ENCODE measurements around the gene SLC1A6. TPM values are rescaled to one million over a fixed set of nuclear protein-coding genes. Genes with fewer than 3 reads are reported as not detected.

The SLC1A6 gene
- total and polyA plus RNA-seq, 9 of the 15 experiments (the other 6 are each of a cell fraction or from before 2014, with no cell fraction given), result not detected

DNA sequence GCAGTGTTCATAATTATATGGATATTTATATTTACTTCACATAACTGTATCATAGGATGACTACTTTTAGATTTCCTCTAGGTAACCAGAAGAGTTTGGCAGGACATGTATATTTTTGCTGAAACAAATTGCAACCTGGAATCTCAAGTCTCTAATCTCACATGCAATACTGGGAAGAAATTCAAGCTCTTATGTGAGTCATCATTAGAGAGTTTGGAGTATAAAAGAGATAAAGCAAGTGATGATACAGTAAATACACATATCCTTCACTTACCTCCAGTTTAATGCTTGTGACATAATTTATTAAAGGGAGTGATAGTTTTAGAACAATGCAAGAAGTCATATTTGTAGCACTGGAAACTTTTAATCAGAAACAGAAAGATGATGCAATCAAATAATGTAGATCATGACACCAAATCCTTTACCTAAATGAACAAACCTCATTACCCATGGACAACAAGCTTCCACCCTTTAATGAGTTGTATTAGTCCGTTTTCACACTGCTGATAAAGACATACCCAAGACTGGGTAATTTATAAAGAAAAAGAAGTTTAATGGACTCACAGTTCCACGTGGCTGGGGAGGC is 77.9 kb downstream of the SLC1A6 start:
- WGBS (ENCODE audit: insufficient coverage, low coverage, missing lambda C conversion rate), result 0% methylated on average over 2 of the region's 2 CpGs
- no peak overlapping the region for H3K4me2 ChIP-seq (ENCODE audit: insufficient read depth, low read length)
- H4K20me1 ChIP-seq (replicated peaks; ENCODE audit: control insufficient read depth, insufficient read depth, low read length), result no peaks in the 10 kb centered on the region
- H3K4me3 ChIP-seq, result no peak overlapping the region
- ChIA-PET POLR2A (no interaction called here), CTCF (ENCODE audit: low intra/inter-chr PET ratio) (no interaction called here)
- H3K9me1 ChIP-seq (ENCODE audit: control insufficient read depth, insufficient read depth, low read length), result no peaks in the 10 kb centered on the region
- H3K27ac ChIP-seq (ENCODE audit: extremely low read depth, low read depth, low read length), result no peak overlapping the region
- intact Hi-C loops (cut with micrococcal nuclease) (no loop called here), in situ Hi-C loops (cut with MboI) (loop anchor here (5.0 kb wide), 1 partner anchor 49 kb away; no protein-coding TSS in a partner anchor)
- no peak for DNase-seq (ENCODE audit: extremely low read depth in 1 of 4, low spot score in 3 of 4)
- peaks cover 2 to 13% of the 10 kb centered on the region in 2 experiments; a peak in 2 of 5 replicates for H3K27me3 ChIP-seq (ENCODE audit: control insufficient read depth in 2 of 2, insufficient read depth in 2 of 2, low read length in 2 of 2)
- no peaks in the 10 kb centered on the region for H3K4me1 ChIP-seq (replicated peaks in 1 of 2; ENCODE audit: control insufficient read depth in 2 of 2, insufficient read depth in 2 of 2, low read length in 2 of 2)
- H3K9ac ChIP-seq (ENCODE audit: insufficient read depth in 1 of 2, low read depth in 2 of 2, low read length in 2 of 2), result no peak overlapping the region
- H3K79me2 ChIP-seq (ENCODE audit: control insufficient read depth, insufficient read depth, low read length), result no peaks in the 10 kb centered on the region
- no peak overlapping the region for H2AFZ ChIP-seq (ENCODE audit: low read depth, low read length)
- BruUV-seq (replicated peaks), result no TSS peak
- H3K36me3 ChIP-seq (ENCODE audit: control insufficient read depth, insufficient read depth, low read length), result no peaks in the 10 kb centered on the region
- no peaks in the 10 kb centered on the region for H3K9me3 ChIP-seq (replicated peaks; ENCODE audit: control insufficient read depth, insufficient read depth, low read depth, low read length)
- FAIRE-seq, result no peak
- ATAC-seq, result no peak
- TF ChIP-seq, protein P1, sequence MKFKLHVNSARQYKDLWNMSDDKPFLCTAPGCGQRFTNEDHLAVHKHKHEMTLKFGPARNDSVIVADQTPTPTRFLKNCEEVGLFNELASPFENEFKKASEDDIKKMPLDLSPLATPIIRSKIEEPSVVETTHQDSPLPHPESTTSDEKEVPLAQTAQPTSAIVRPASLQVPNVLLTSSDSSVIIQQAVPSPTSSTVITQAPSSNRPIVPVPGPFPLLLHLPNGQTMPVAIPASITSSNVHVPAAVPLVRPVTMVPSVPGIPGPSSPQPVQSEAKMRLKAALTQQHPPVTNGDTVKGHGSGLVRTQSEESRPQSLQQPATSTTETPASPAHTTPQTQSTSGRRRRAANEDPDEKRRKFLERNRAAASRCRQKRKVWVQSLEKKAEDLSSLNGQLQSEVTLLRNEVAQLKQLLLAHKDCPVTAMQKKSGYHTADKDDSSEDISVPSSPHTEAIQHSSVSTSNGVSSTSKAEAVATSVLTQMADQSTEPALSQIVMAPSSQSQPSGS (CRISPR knock-in tag; IDR thresholded peaks at IDR 0.05), result no peak
- TF ChIP-seq ZNF282 (CRISPR knock-in tag; IDR thresholded peaks at IDR 0.05), result no peak
- TF ChIP-seq MCM5 (IDR thresholded peaks at IDR 0.05; ENCODE audit: low read depth), result no peak
- TF ChIP-seq POLR2B (IDR thresholded peaks at IDR 0.05; ENCODE audit: low read depth, partially characterized antibody), result no peak
- TF ChIP-seq, protein P2, sequence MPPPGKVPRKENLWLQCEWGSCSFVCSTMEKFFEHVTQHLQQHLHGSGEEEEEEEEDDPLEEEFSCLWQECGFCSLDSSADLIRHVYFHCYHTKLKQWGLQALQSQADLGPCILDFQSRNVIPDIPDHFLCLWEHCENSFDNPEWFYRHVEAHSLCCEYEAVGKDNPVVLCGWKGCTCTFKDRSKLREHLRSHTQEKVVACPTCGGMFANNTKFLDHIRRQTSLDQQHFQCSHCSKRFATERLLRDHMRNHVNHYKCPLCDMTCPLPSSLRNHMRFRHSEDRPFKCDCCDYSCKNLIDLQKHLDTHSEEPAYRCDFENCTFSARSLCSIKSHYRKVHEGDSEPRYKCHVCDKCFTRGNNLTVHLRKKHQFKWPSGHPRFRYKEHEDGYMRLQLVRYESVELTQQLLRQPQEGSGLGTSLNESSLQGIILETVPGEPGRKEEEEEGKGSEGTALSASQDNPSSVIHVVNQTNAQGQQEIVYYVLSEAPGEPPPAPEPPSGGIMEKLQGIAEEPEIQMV (tag; conservative IDR thresholded peaks at IDR 0.05; ENCODE audit: low read depth), result no peak
- TF ChIP-seq, protein P3, sequence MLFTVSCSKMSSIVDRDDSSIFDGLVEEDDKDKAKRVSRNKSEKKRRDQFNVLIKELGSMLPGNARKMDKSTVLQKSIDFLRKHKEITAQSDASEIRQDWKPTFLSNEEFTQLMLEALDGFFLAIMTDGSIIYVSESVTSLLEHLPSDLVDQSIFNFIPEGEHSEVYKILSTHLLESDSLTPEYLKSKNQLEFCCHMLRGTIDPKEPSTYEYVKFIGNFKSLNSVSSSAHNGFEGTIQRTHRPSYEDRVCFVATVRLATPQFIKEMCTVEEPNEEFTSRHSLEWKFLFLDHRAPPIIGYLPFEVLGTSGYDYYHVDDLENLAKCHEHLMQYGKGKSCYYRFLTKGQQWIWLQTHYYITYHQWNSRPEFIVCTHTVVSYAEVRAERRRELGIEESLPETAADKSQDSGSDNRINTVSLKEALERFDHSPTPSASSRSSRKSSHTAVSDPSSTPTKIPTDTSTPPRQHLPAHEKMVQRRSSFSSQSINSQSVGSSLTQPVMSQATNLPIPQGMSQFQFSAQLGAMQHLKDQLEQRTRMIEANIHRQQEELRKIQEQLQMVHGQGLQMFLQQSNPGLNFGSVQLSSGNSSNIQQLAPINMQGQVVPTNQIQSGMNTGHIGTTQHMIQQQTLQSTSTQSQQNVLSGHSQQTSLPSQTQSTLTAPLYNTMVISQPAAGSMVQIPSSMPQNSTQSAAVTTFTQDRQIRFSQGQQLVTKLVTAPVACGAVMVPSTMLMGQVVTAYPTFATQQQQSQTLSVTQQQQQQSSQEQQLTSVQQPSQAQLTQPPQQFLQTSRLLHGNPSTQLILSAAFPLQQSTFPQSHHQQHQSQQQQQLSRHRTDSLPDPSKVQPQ (CRISPR knock-in tag; IDR thresholded peaks at IDR 0.05; ENCODE audit: borderline replicate concordance), result no peak
- TF ChIP-seq ZEB2 (IDR thresholded peaks at IDR 0.05), result no peak
- no peak for TF ChIP-seq LEF1 (IDR thresholded peaks at IDR 0.05)
- peak; percentile 76 for TF ChIP-seq ZSCAN32 (CRISPR knock-in tag; IDR thresholded peaks at IDR 0.05)
- TF ChIP-seq POLR2G (IDR thresholded peaks at IDR 0.05; ENCODE audit: low read depth, low read length), result no peak
- no peak for TF ChIP-seq CEBPG (CRISPR knock-in tag; IDR thresholded peaks at IDR 0.05)
- TF ChIP-seq CEBPG (tag; conservative IDR thresholded peaks at IDR 0.05 in 1 of 2, IDR thresholded peaks at IDR 0.05 in 1 of 2), result peak; percentile 16 to 87; a peak in 2 of 4 replicates
- no peak for TF ChIP-seq ZNF644 (tag; IDR thresholded peaks at IDR 0.05; ENCODE audit: low read depth)
- TF ChIP-seq HDAC3 (IDR thresholded peaks at IDR 0.05; ENCODE audit: borderline replicate concordance, partially characterized antibody), result no peak
- TF ChIP-seq ELF1 (tag; IDR thresholded peaks at IDR 0.05), result no peak
- no peak for TF ChIP-seq NUFIP1 (IDR thresholded peaks at IDR 0.05; ENCODE audit: partially characterized antibody)
